HK-2 (cell line): ENCODE measurements around the gene RAD51C.
A peak's percentile ranks its signal among the peaks of the same experiment; 100 is the strongest.
"Not testable (repeated sequence)": the region's sequence is repeated elsewhere in the genome, so short reads cannot be mapped to it uniquely, and the experiment has no call there.

Experiments
- DNase-seq: peaks from one replicate; pipeline ENCODE4 v3.0.0-alpha.2; 2018; ENCODE audit not compliant: unreplicated experiment

The RAD51C gene

GRCh38 chr17:58692239-58693055 lies at the start of gene RAD51C:
RAD51C (plus strand) TSS chr17:58692602; CDS start chr17:58692644, 42 bp downstream.
- DNase-seq, result peak; percentile 83

GRCh38 chr17:58643147-58643546 lies 49.3 kb upstream of the RAD51C start:
- peak; percentile 17 for DNase-seq

- DNase-seq, result no peak
Observed at GRCh38 chr17:58648236-58648635, 44.2 kb upstream of the RAD51C start.

GRCh38 chr17:58657962-58658803 lies 34.2 kb upstream of the RAD51C start:
- not testable (repeated sequence) for DNase-seq

GRCh38 chr17:58658804-58659713 lies 33.3 kb upstream of the RAD51C start:
- peak; percentile 88 for DNase-seq

GRCh38 chr17:58659714-58660084 lies 32.7 kb upstream of the RAD51C start:
- DNase-seq, result not testable (repeated sequence)

GRCh38 chr17:58660621-58661020 lies 31.8 kb upstream of the RAD51C start:
- no peak for DNase-seq

GRCh38 chr17:58661499-58661898 lies 30.9 kb upstream of the RAD51C start:
- DNase-seq, result no peak

- no peak for DNase-seq
Observed at GRCh38 chr17:58664302-58664701, 28.1 kb upstream of the RAD51C start.

GRCh38 chr17:58665946-58666857 lies 26.2 kb upstream of the RAD51C start:
- DNase-seq, result no peak

- DNase-seq, result no peak
Observed at GRCh38 chr17:58666858-58667267, 25.5 kb upstream of the RAD51C start.

- DNase-seq, result no peak
Observed at GRCh38 chr17:58667934-58668597, 24.3 kb upstream of the RAD51C start.

- no peak for DNase-seq
Observed at GRCh38 chr17:58668598-58668935, 23.8 kb upstream of the RAD51C start.

GRCh38 chr17:58669853-58670252 lies 22.5 kb upstream of the RAD51C start:
- DNase-seq, result no peak

- no peak for DNase-seq
Observed at GRCh38 chr17:58671969-58672368, 20.4 kb upstream of the RAD51C start.

- no peak for DNase-seq
Observed at GRCh38 chr17:58677194-58677880, 15.1 kb upstream of the RAD51C start.

- not testable (repeated sequence) for DNase-seq
Observed at GRCh38 chr17:58678287-58678686, 14.1 kb upstream of the RAD51C start.

GRCh38 chr17:58679263-58680037 lies 13.0 kb upstream of the RAD51C start:
- DNase-seq, result no peak

GRCh38 chr17:58680038-58680369 lies 12.4 kb upstream of the RAD51C start:
- DNase-seq, result no peak
